Measurements from ENCODE around the gene FSTL4.

The FSTL4 gene

GRCh38 chr5:133511653-133512235, 100.6 kb downstream of the FSTL4 start:
- no peak for DNase-seq

GRCh38 chr5:133510634-133511262, 101.6 kb downstream of the FSTL4 start:
- no peak for DNase-seq

- DNase-seq = no peak
Observed at GRCh38 chr5:133509742-133510079, 102.6 kb downstream of the FSTL4 start.

GRCh38 chr5:133508845-133509741, 103.2 kb downstream of the FSTL4 start:
- no peak for DNase-seq

GRCh38 chr5:133508331-133508730, 104.0 kb downstream of the FSTL4 start:
- DNase-seq = no peak

GRCh38 chr5:133506181-133506580, 106.2 kb downstream of the FSTL4 start:
- no peak for DNase-seq

GRCh38 chr5:133503511-133503910, 108.8 kb downstream of the FSTL4 start:
- DNase-seq = no peak

GRCh38 chr5:133499895-133500294, 112.4 kb downstream of the FSTL4 start:
- DNase-seq = no peak

- DNase-seq = no peak
Observed at GRCh38 chr5:133497608-133498348, 114.6 kb downstream of the FSTL4 start.

- DNase-seq = no peak
Observed at GRCh38 chr5:133496631-133497030, 115.7 kb downstream of the FSTL4 start.

- no peak for DNase-seq
Observed at GRCh38 chr5:133494923-133495246, 117.5 kb downstream of the FSTL4 start.

GRCh38 chr5:133494232-133494922, 118.0 kb downstream of the FSTL4 start:
- DNase-seq = no peak

GRCh38 chr5:133489632-133490031, 122.7 kb downstream of the FSTL4 start:
- DNase-seq = no peak

GRCh38 chr5:133487093-133487492, 125.2 kb downstream of the FSTL4 start:
- no peak for DNase-seq

GRCh38 chr5:133485468-133485867, 126.9 kb downstream of the FSTL4 start:
- no peak for DNase-seq

- DNase-seq = no peak
Observed at GRCh38 chr5:133483406-133484090, 128.8 kb downstream of the FSTL4 start.

GRCh38 chr5:133482028-133482427, 130.3 kb downstream of the FSTL4 start:
- DNase-seq = no peak

GRCh38 chr5:133480866-133481265, 131.5 kb downstream of the FSTL4 start:
- DNase-seq = no peak

GRCh38 chr5:133480366-133480765, 132.0 kb downstream of the FSTL4 start:
- DNase-seq = no peak

- no peak for DNase-seq
Observed at GRCh38 chr5:133478199-133478985, 133.9 kb downstream of the FSTL4 start.

- DNase-seq = no peak
Observed at GRCh38 chr5:133475986-133476385, 136.4 kb downstream of the FSTL4 start.
